Measurements from ENCODE around the gene THRB. TPM values are rescaled to one million over a fixed set of nuclear protein-coding genes. Genes with fewer than 3 reads are reported as not detected.

THRB gene
- total RNA-seq, 1 experiment from 2014 or later = 5.8 TPM

- TF ChIP-seq E2F5 (CRISPR knock-in tag; IDR thresholded peaks at IDR 0.05) (no peak), ATF2 (CRISPR knock-in tag; IDR thresholded peaks at IDR 0.05; ENCODE audit: borderline replicate concordance, low read depth) (no peak)
These were observed 59.1 kb downstream of the THRB start (continued) for GRCh38 chr3:24435584-24435983.

DNA sequence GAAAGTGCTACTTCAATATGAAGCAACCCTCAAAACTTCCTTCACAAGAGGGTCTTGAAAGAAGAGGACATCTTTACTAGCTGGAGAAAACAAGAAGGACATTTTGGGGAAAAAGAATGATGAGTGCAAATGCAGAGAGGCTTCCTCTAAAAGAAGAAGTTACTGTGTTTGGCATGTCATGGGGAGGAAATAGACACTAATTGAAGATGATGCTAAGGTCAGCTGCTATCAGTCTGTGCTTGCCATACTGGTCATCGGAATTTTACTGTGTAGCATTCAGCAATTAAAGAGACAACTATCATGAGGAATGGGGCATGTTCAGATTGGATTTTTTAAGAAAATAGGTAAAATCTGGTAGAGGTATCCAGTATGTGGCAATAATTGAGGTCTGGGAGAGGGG lies 60.0 kb downstream of the THRB start:
- CTCF ChIA-PET = no interaction called here

GRCh38 chr3:24433838-24434591 lies 60.6 kb downstream of the THRB start:
- TF ChIP-seq TCF7 (CRISPR knock-in tag; IDR thresholded peaks at IDR 0.05; ENCODE audit: low read depth) (no peak), PRRX2 (CRISPR knock-in tag; IDR thresholded peaks at IDR 0.05) (no peak), NR2C2 (CRISPR knock-in tag; IDR thresholded peaks at IDR 0.05) (no peak), TEAD1 (CRISPR knock-in tag; IDR thresholded peaks at IDR 0.05) (no peak), JAZF1 (CRISPR knock-in tag; IDR thresholded peaks at IDR 0.05) (no peak), NR1H2 (CRISPR knock-in tag; IDR thresholded peaks at IDR 0.05) (no peak), IRF2 (CRISPR knock-in tag; IDR thresholded peaks at IDR 0.05; ENCODE audit: borderline replicate concordance, low read depth) (no peak)
- TF ChIP-seq, protein P1, sequence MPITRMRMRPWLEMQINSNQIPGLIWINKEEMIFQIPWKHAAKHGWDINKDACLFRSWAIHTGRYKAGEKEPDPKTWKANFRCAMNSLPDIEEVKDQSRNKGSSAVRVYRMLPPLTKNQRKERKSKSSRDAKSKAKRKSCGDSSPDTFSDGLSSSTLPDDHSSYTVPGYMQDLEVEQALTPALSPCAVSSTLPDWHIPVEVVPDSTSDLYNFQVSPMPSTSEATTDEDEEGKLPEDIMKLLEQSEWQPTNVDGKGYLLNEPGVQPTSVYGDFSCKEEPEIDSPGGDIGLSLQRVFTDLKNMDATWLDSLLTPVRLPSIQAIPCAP (CRISPR knock-in tag; IDR thresholded peaks at IDR 0.05) = no peak
- Mint-ChIP-seq H3K4me3 (no peak overlapping the region), H3K27me3 (ENCODE audit: low read depth) (no peaks in the 10 kb centered on the region), H3K4me1 (peaks cover 12% of the 10 kb centered on the region; the same call in 1 of the 2 replicates), H3K9me3 (peaks cover 10% of the 10 kb centered on the region), H3K27ac (no peak overlapping the region), H3K36me3 (no peaks in the 10 kb centered on the region)
- CTCF ChIA-PET = no interaction called here
- ATAC-seq (no peak), DNase-seq (ENCODE audit: low spot score) (no peak)
- POLR2A ChIA-PET = no interaction called here

More for the DNA sequence above, 60.0 kb downstream of the THRB start:
- DNase-seq (ENCODE audit: low spot score) (no peak), ATAC-seq (no peak)
- H3K27me3 Mint-ChIP-seq (ENCODE audit: low read depth) = no peaks in the 10 kb centered on the region
- no peak overlapping the region for H3K4me3 Mint-ChIP-seq
- H3K36me3 Mint-ChIP-seq = no peaks in the 10 kb centered on the region
- POLR2A ChIA-PET = no interaction called here
- H3K27ac Mint-ChIP-seq = no peak overlapping the region
- TF ChIP-seq, protein P2, sequence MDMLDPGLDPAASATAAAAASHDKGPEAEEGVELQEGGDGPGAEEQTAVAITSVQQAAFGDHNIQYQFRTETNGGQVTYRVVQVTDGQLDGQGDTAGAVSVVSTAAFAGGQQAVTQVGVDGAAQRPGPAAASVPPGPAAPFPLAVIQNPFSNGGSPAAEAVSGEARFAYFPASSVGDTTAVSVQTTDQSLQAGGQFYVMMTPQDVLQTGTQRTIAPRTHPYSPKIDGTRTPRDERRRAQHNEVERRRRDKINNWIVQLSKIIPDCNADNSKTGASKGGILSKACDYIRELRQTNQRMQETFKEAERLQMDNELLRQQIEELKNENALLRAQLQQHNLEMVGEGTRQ (CRISPR knock-in tag; IDR thresholded peaks at IDR 0.05) = no peak
- no peak for TF ChIP-seq E2F4 (CRISPR knock-in tag; IDR thresholded peaks at IDR 0.05; ENCODE audit: borderline replicate concordance, low read depth)
- TF ChIP-seq NFE2L1 (CRISPR knock-in tag; IDR thresholded peaks at IDR 0.05) = no peak
- TF ChIP-seq ZNF232 (CRISPR knock-in tag; IDR thresholded peaks at IDR 0.05) = no peak
- no peak for TF ChIP-seq NFYB (CRISPR knock-in tag; conservative IDR thresholded peaks at IDR 0.05; ENCODE audit: low read depth)
- no peak for TF ChIP-seq USF1 (CRISPR knock-in tag; IDR thresholded peaks at IDR 0.05)
- TF ChIP-seq ATF1 (CRISPR knock-in tag; IDR thresholded peaks at IDR 0.05) = no peak
- no peak for TF ChIP-seq IRF2 (CRISPR knock-in tag; IDR thresholded peaks at IDR 0.05; ENCODE audit: borderline replicate concordance, low read depth)
- TF ChIP-seq TP53 (CRISPR knock-in tag; IDR thresholded peaks at IDR 0.05) = no peak
- TF ChIP-seq, protein P3, sequence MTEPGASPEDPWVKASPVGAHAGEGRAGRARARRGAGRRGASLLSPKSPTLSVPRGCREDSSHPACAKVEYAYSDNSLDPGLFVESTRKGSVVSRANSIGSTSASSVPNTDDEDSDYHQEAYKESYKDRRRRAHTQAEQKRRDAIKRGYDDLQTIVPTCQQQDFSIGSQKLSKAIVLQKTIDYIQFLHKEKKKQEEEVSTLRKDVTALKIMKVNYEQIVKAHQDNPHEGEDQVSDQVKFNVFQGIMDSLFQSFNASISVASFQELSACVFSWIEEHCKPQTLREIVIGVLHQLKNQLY (CRISPR knock-in tag; IDR thresholded peaks at IDR 0.05) = no peak
- no peak for TF ChIP-seq GRHL2 (CRISPR knock-in tag; IDR thresholded peaks at IDR 0.05; ENCODE audit: insufficient replicate concordance, severe bottlenecking)
- no peak for TF ChIP-seq MYBL2 (CRISPR knock-in tag; IDR thresholded peaks at IDR 0.05)
- peaks cover 7% of the 10 kb centered on the region for H3K9me3 Mint-ChIP-seq
- peaks cover 12% of the 10 kb centered on the region; the same call in 1 of the 2 replicates for H3K4me1 Mint-ChIP-seq
